Thyroid gland (tissue), 4 donors: ENCODE results near the gene SLC25A3. TPM values are rescaled to one million over a fixed set of nuclear protein-coding genes. Genes with fewer than 3 reads are reported as not detected.
"Not testable (repeated sequence)": the region's sequence is repeated elsewhere in the genome, so short reads cannot be mapped to it uniquely, and the experiment has no call there.

Experiments used
- DNase-seq, 2 donors: peaks; one replicate each; pipeline ENCODE4 v3.0.0-alpha.2; 2019
- H3K27ac ChIP-seq, 3 donors: fragments of 200-600 bp; sonication (generic); 1 replicate in 2 of 3; 2 replicates in 1 of 3; pipeline ENCODE4 v1.5.1; 2016 to 2019; ENCODE audit warnings: mild to moderate bottlenecking in 1 of 3, moderate library complexity in 1 of 3
- H3K27me3 ChIP-seq: fragments of 200-600 bp; sonication (generic); one replicate; pipeline ENCODE4 v1.5.1; 2019
- H3K36me3 ChIP-seq, 2 donors: fragments of 200-600 bp; sonication (generic); one replicate each; pipeline ENCODE4 v1.5.1; 2016 to 2019
- H3K4me1 ChIP-seq, 2 donors: fragments of 200-600 bp; sonication (generic); one replicate each; pipeline ENCODE4 v1.5.1; 2017 to 2019
- H3K4me3 ChIP-seq, 3 donors: fragments of 200-600 bp; sonication (generic); replicated peaks in 1 of 3; 1 replicate in 2 of 3; 2 replicates in 1 of 3; pipeline ENCODE4 v1.5.1; 2016; ENCODE audit warnings: mild to moderate bottlenecking in 1 of 3
- H3K9me3 ChIP-seq: fragments of 200-600 bp; sonication (generic); one replicate; pipeline ENCODE4 v1.5.1; 2017
- POLR2A ChIP-seq, 2 donors: fragments of 450-650 bp; IDR thresholded peaks; one replicate each; pipeline ENCODE4 v1.6.1; 2017; ENCODE audit warnings: antibody characterized with exemption in 2 of 2, mild to moderate bottlenecking in 2 of 2, moderate library complexity in 1 of 2
- WGBS, 2 donors: methylation state at CpG; one replicate each; pipeline ENCODE4 v1.1.5; 2017; 5-methylcytosine and 5-hydroxymethylcytosine counted together
- intact Hi-C: fragments of 100-400 bp; cut with DNase I; formaldehyde crosslinking; loops from one replicate; pipeline ENCODE4 v1.15.1; 2023
- total RNA-seq, 4 donors: library from RNA; depleted of rRNA; stranded (reverse); fragments of >200 nt; gene quantifications; one replicate each; pipeline ENCODE4 v1.2.3, GENCODE V29; 2016
- TF ChIP-seq, protein P1 (sequence below), 6 experiments: fragments of 200-600 bp in 3 of 6; fragments of 450-650 bp in 3 of 6; sonication (generic) in 3 of 6; IDR thresholded peaks; one replicate each; pipeline ENCODE4 v1.5.1; 2016 to 2019; ENCODE audit warnings: antibody characterized with exemption in 6 of 6, mild to moderate bottlenecking in 2 of 6, inconsistent platforms in 1 of 6, moderate library complexity in 1 of 6

Gene SLC25A3
- total RNA-seq, 4 donors from 2014 or later, result 439 to 713 (median 472) TPM

DNA sequence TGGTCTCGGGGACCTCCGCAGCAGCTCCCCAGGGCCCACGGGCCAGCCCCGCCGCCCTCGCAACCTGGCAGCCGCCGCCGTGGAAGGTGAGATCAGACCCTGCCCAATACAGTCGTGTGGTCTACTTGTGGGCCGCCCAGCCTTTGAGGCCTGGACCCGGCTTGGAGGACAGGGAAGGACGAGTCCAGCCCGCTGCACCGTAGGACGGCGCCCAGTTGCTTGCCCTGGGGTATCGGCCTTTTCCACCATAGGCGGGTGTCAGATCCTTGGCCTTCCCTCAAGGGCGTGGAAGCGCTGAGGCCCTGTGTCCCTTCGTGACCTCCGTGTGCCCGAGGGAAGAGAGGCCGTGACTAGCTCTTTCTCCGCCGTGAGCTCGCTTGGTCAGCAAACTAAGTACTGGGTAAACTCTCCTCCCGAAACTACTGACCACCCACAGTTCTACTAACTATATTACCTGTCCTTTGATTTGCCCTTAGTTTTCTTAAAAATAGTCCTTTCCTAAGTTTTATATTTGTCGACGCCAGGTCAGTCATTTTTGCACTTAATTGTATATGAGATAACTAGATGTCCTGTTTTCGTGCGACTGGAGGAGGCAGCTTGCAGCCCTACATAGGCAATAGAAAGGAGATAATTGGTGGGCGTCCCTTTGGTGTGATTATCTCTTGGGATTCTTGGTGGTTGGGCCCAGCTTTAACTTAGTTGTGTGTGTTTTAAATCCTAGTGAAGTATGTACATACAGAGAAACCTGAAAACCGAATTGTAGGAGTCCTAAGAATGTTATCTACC lies 757 bp downstream of the SLC25A3 start:
- peak overlapping the region; percentile 35 to 92 (median 89) for H3K4me3 ChIP-seq
- H3K4me1 ChIP-seq, result peaks cover 6 to 14% of the 10 kb centered on the region in 2 donors
- peak overlapping the region; percentile 93 to 100 (median 97) for H3K27ac ChIP-seq
- intact Hi-C loops, result loop anchor here (5.0 kb wide), 1 partner anchor 48 kb away; the partner anchor contains the start of gene IKBIP
- WGBS, 2 donors, result 1 to 2% methylated on average over 17 to 23 of the region's 35 CpGs
- no peaks in the 10 kb centered on the region for H3K9me3 ChIP-seq
- no peaks in the 10 kb centered on the region for H3K27me3 ChIP-seq
- peaks cover 21% of the 10 kb centered on the region in 2 donors for H3K36me3 ChIP-seq
- peak; percentile 47 to 48 for DNase-seq
- TF ChIP-seq POLR2A (IDR thresholded peaks at IDR 0.05), result no peak
- TF ChIP-seq, protein P1, sequence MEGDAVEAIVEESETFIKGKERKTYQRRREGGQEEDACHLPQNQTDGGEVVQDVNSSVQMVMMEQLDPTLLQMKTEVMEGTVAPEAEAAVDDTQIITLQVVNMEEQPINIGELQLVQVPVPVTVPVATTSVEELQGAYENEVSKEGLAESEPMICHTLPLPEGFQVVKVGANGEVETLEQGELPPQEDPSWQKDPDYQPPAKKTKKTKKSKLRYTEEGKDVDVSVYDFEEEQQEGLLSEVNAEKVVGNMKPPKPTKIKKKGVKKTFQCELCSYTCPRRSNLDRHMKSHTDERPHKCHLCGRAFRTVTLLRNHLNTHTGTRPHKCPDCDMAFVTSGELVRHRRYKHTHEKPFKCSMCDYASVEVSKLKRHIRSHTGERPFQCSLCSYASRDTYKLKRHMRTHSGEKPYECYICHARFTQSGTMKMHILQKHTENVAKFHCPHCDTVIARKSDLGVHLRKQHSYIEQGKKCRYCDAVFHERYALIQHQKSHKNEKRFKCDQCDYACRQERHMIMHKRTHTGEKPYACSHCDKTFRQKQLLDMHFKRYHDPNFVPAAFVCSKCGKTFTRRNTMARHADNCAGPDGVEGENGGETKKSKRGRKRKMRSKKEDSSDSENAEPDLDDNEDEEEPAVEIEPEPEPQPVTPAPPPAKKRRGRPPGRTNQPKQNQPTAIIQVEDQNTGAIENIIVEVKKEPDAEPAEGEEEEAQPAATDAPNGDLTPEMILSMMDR (IDR thresholded peaks at IDR 0.05), result no peak

DNA sequence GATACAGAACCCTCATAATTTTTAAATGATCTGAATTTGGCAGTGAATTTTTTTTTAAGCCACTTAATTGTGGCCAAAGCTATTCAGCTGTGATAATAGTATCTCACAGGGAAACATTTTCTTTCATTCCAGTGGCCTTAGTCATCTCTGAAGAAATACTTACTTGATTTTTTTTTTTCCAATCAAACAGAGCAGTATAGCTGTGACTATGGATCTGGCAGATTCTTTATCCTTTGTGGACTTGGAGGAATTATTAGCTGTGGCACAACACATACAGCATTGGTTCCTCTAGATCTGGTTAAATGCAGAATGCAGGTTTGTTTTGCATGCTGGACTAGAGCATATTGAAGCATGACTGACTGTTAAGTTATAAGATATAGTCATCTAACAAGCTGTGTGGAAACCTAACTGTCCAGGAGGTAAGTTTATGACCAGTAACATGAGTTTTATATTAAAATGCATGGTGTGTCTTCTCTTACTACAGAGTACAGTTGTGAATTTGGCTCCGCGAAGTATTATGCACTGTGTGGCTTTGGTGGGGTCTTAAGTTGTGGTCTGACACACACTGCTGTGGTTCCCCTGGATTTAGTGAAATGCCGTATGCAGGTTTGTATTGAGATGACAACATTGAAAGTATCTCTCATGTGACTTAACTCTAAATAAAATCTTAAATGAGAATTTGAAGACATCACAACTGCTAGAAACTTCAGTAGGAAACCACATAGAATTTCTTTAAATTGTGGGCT lies 1.9 kb downstream of the SLC25A3 start:
- intact Hi-C loops, result no loop called here
- Histone ChIP-seq H3K27ac (peak overlapping the region in 2 of 3 donors; percentile 38 to 97), H3K4me3 (peak overlapping the region in 2 of 3 donors; percentile 89 to 92), H3K27me3 (no peaks in the 10 kb centered on the region), H3K36me3 (peaks cover 30 to 33% of the 10 kb centered on the region in 2 donors), H3K9me3 (no peaks in the 10 kb centered on the region), H3K4me1 (peaks cover 6 to 14% of the 10 kb centered on the region in 2 donors)
- no peak for TF ChIP-seq POLR2A (IDR thresholded peaks at IDR 0.05)
- TF ChIP-seq, protein P1 (IDR thresholded peaks at IDR 0.05), result no peak
- DNase-seq, result no peak
- 66 to 74% methylated on average over 3 of the region's 3 CpGs for WGBS, 2 donors

DNA sequence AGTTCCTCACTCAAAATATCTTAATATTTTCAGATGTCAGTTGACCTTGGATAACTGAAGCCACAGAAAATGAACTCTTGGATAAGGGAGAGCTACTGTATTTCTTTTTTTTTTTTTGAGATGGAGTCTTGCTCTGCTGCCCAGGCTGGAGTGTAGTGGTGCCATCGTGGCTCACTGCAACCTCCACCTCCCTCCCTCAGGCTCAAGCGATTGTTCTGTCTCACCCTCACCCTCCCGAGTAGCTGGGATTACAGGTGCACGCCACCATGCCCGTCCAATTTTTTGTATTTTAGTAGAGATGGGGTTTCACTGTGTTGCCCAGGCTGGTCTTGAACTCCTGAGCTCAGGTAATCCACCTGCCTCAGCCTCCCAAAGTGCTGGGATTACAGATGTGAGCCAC lies 3.8 kb downstream of the SLC25A3 start:
- H3K4me1 ChIP-seq, result peaks cover 6 to 14% of the 10 kb centered on the region in 2 donors
- DNase-seq, H3K27ac ChIP-seq, H3K4me3 ChIP-seq, H3K27me3 ChIP-seq, intact Hi-C loops, H3K9me3 ChIP-seq: not testable (repeated sequence)
- 91 to 97% methylated on average over 5 of the region's 5 CpGs for WGBS, 2 donors
- H3K36me3 ChIP-seq, result peaks cover 47 to 52% of the 10 kb centered on the region in 2 donors

DNA sequence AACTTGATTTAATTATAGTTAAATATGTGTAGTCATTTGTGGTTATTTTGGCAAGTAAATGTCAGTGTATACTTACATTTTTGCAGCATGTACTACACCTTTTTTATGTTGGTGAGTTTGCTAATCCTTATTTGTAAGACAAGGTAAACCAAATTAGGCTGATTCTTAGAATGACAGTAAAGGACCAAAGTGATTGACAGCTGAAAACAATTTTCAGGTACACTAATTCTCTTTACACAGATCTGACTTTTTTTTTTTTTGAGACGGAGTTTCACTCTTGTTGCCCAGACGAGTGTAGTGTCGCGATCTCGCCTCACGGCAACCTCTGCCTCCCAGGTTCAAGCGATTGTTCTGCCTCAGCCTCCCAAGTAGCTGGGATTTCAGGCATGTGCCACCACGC lies 8.4 kb downstream of the SLC25A3 start:
- H3K27ac ChIP-seq, result no peak overlapping the region
- no peaks in the 10 kb centered on the region for H3K27me3 ChIP-seq
- H3K4me3 ChIP-seq, result no peak overlapping the region
- WGBS, 2 donors, result 96 to 98% methylated on average over 8 of the region's 8 CpGs
- H3K36me3 ChIP-seq, result peaks cover 60 to 69% of the 10 kb centered on the region in 2 donors
- no peaks in the 10 kb centered on the region for H3K9me3 ChIP-seq
- TF ChIP-seq POLR2A (IDR thresholded peaks at IDR 0.05), result no peak
- TF ChIP-seq, protein P1 (IDR thresholded peaks at IDR 0.05), result no peak
- intact Hi-C loops, result no loop called here
- DNase-seq, result no peak
- H3K4me1 ChIP-seq, result no peaks in the 10 kb centered on the region

DNA sequence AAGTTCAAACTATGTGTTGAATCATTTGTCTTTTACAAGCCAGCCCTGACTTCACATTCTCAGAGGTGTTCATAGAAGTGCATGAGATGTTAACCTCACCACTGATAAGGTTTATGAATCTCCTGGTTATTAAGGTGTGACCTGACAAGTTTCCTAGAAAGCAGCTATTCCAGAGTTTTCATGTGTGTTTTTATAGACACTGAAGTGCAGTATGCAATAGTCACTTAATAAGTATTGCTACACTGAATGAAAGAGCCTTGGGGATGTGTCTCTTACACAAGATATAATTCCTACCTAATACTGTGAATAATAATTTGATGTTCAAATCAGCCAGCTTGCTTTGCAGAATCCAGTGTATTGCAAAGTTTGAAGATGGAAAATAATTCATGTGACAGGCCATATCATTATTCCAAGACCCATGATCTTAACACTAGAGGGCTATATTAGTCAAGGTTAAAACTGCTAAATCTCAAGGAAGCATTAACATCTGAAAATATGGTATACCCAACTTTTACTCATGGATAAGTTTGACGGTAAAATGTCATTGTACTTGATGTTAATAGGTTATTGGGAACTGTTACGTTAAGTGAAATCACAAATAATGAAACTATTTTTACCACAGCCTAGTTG lies 13.0 kb downstream of the SLC25A3 start:
- intact Hi-C loops, result no loop called here
- no peak for DNase-seq
- TF ChIP-seq POLR2A (IDR thresholded peaks at IDR 0.05), result no peak
- TF ChIP-seq, protein P1 (IDR thresholded peaks at IDR 0.05), result no peak
- Histone ChIP-seq H3K36me3 (peaks cover 20 to 25% of the 10 kb centered on the region in 2 donors), H3K27ac (no peak overlapping the region), H3K9me3 (no peaks in the 10 kb centered on the region), H3K4me3 (no peak overlapping the region), H3K4me1 (no peaks in the 10 kb centered on the region), H3K27me3 (no peaks in the 10 kb centered on the region)
- WGBS, 2 donors, result 75 to 76% methylated on average over 2 of the region's 2 CpGs
